HG02852 (cell line): ENCODE data around the gene LCTL.

Experiments
- ATAC-seq: cut with Tn5 transposase; IDR thresholded peaks from one replicate; pipeline ENCODE4 v1.9.1; 2021; ENCODE audit warnings: mild to moderate bottlenecking, moderate library complexity; ENCODE audit not compliant: unreplicated experiment

The LCTL gene

GRCh38 chr15:66565741-66566144, at the start of gene LCTL:
Gene LCTL, minus strand, starts transcription at chr15:66565998. Its CDS starts 633 bp downstream, at chr15:66565365.
- ATAC-seq = no peak

- no peak for ATAC-seq
Observed at GRCh38 chr15:66614951-66615760, 49.4 kb upstream of the LCTL start.

- no peak for ATAC-seq
Observed at GRCh38 chr15:66614456-66614855, 48.7 kb upstream of the LCTL start.

GRCh38 chr15:66613743-66614142, 47.9 kb upstream of the LCTL start:
- ATAC-seq = no peak

GRCh38 chr15:66611257-66612053, 45.7 kb upstream of the LCTL start:
- no peak for ATAC-seq

GRCh38 chr15:66609876-66610275, 44.1 kb upstream of the LCTL start:
- no peak for ATAC-seq

- ATAC-seq = no peak
Observed at GRCh38 chr15:66608881-66609280, 43.1 kb upstream of the LCTL start.

- no peak for ATAC-seq
Observed at GRCh38 chr15:66608159-66608558, 42.4 kb upstream of the LCTL start.

GRCh38 chr15:66603301-66604179, 37.7 kb upstream of the LCTL start:
- ATAC-seq = no peak

GRCh38 chr15:66601521-66601920, 35.7 kb upstream of the LCTL start:
- ATAC-seq = no peak

- no peak for ATAC-seq
Observed at GRCh38 chr15:66600240-66600627, 34.4 kb upstream of the LCTL start.

GRCh38 chr15:66599536-66600239, 33.9 kb upstream of the LCTL start:
- ATAC-seq = no peak

GRCh38 chr15:66598095-66598815, 32.5 kb upstream of the LCTL start:
- no peak for ATAC-seq

- no peak for ATAC-seq
Observed at GRCh38 chr15:66595931-66596545, 30.2 kb upstream of the LCTL start.

GRCh38 chr15:66595332-66595731, 29.5 kb upstream of the LCTL start:
- ATAC-seq = no peak

- ATAC-seq = no peak
Observed at GRCh38 chr15:66594836-66595235, 29.0 kb upstream of the LCTL start.

- no peak for ATAC-seq
Observed at GRCh38 chr15:66594344-66594743, 28.5 kb upstream of the LCTL start.

GRCh38 chr15:66593219-66593780, 27.5 kb upstream of the LCTL start:
- no peak for ATAC-seq
